Measurements from ENCODE around the gene NAALADL2.
"Not testable (repeated sequence)": the region's sequence is repeated elsewhere in the genome, so short reads cannot be mapped to it uniquely, and the experiment has no call there.

Gene NAALADL2

DNA sequence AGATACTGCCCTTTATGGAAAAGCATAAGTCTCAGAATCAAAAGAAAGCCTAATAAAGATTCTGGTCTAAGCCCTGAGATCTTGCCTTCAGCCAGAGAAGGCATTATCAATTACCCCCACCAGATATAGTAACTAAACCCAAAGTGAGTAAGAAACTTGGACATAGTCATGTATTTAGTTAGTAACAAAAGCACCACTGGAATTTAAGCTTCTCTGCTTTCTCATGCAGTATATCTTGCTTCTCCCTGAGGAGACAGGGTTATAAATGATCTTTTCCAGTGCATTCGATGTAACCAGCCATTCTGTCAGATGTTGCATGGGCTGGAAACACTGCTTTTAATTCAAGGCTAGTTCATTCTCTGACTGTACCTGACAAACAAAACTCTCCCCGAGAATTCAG is 946.7 kb downstream of the NAALADL2 start:
- no peak for TF ChIP-seq EZH2phosphoT487 (conservative IDR thresholded peaks at IDR 0.05; ENCODE audit: low read length)
- TF ChIP-seq, protein P1, sequence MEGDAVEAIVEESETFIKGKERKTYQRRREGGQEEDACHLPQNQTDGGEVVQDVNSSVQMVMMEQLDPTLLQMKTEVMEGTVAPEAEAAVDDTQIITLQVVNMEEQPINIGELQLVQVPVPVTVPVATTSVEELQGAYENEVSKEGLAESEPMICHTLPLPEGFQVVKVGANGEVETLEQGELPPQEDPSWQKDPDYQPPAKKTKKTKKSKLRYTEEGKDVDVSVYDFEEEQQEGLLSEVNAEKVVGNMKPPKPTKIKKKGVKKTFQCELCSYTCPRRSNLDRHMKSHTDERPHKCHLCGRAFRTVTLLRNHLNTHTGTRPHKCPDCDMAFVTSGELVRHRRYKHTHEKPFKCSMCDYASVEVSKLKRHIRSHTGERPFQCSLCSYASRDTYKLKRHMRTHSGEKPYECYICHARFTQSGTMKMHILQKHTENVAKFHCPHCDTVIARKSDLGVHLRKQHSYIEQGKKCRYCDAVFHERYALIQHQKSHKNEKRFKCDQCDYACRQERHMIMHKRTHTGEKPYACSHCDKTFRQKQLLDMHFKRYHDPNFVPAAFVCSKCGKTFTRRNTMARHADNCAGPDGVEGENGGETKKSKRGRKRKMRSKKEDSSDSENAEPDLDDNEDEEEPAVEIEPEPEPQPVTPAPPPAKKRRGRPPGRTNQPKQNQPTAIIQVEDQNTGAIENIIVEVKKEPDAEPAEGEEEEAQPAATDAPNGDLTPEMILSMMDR (IDR thresholded peaks at IDR 0.05; ENCODE audit: insufficient read depth, low read length, poor library complexity, severe bottlenecking) = no peak
- H3K4me2 ChIP-seq (ENCODE audit: low read depth, low read length, poor library complexity, severe bottlenecking) = no peak overlapping the region
- no peak overlapping the region for H2AFZ ChIP-seq (ENCODE audit: low read depth, low read length, severe bottlenecking)

DNA sequence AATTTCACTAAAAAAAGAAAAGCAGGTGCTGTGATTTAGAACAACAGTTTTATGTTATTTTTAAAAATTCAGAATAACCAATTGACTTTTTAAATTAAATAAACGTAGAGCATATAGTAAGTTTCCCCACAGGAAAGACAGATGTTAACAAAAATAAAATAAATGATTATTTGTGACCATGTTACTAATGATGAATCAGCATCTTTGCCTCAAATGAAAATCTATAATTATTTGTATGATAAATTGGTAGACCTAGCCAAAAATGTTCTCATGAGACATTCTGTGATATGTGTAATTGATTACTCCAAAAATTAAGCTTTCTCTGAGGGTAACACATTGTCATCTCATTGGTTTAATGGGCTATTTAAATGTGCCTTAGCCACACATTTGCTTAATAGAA is 948.0 kb downstream of the NAALADL2 start:
- H3K4me2 ChIP-seq (ENCODE audit: low read depth, low read length, poor library complexity, severe bottlenecking) = no peak overlapping the region
- H4K20me1 ChIP-seq (ENCODE audit: low read depth, low read length) = no peaks in the 10 kb centered on the region
- no peak overlapping the region for H3K4me3 ChIP-seq (ENCODE audit: insufficient read depth, low read length, poor library complexity, severe bottlenecking)
- H3K27ac ChIP-seq (ENCODE audit: low read depth, low read length) = no peak overlapping the region
- H3F3A ChIP-seq (ENCODE audit: insufficient read depth) = no peaks in the 10 kb centered on the region
- H3K79me2 ChIP-seq (ENCODE audit: insufficient read depth, low read length) = no peaks in the 10 kb centered on the region
- H3K27me3 ChIP-seq (ENCODE audit: low read length) = no peaks in the 10 kb centered on the region
- H3K36me3 ChIP-seq (ENCODE audit: low read length) = no peaks in the 10 kb centered on the region
- H2AFZ ChIP-seq (ENCODE audit: low read depth, low read length, severe bottlenecking) = no peak overlapping the region
- TF ChIP-seq, protein P1 (IDR thresholded peaks at IDR 0.05; ENCODE audit: insufficient read depth, low read length, poor library complexity, severe bottlenecking) = no peak
- TF ChIP-seq EZH2phosphoT487 (conservative IDR thresholded peaks at IDR 0.05; ENCODE audit: low read length) = no peak
- H3K9me2 ChIP-seq (replicated peaks; ENCODE audit: insufficient read depth, low read length) = no peaks in the 10 kb centered on the region
- H3K9me3 ChIP-seq (ENCODE audit: insufficient read depth, low read length) = no peaks in the 10 kb centered on the region
- H3K9ac ChIP-seq (ENCODE audit: low read length) = no peak overlapping the region

More for the DNA sequence above, 946.7 kb downstream of the NAALADL2 start:
- Histone ChIP-seq H3K27ac (ENCODE audit: low read depth, low read length) (no peak overlapping the region), H3F3A (ENCODE audit: insufficient read depth) (no peaks in the 10 kb centered on the region), H3K36me3 (ENCODE audit: low read length) (no peaks in the 10 kb centered on the region), H3K9ac (ENCODE audit: low read length) (no peak overlapping the region), H3K4me3 (ENCODE audit: insufficient read depth, low read length, poor library complexity, severe bottlenecking) (no peak overlapping the region), H3K9me3 (ENCODE audit: insufficient read depth, low read length) (no peaks in the 10 kb centered on the region), H3K79me2 (ENCODE audit: insufficient read depth, low read length) (no peaks in the 10 kb centered on the region), H4K20me1 (ENCODE audit: low read depth, low read length) (no peaks in the 10 kb centered on the region), H3K27me3 (ENCODE audit: low read length) (no peaks in the 10 kb centered on the region), H3K9me2 (replicated peaks; ENCODE audit: insufficient read depth, low read length) (no peaks in the 10 kb centered on the region)

DNA sequence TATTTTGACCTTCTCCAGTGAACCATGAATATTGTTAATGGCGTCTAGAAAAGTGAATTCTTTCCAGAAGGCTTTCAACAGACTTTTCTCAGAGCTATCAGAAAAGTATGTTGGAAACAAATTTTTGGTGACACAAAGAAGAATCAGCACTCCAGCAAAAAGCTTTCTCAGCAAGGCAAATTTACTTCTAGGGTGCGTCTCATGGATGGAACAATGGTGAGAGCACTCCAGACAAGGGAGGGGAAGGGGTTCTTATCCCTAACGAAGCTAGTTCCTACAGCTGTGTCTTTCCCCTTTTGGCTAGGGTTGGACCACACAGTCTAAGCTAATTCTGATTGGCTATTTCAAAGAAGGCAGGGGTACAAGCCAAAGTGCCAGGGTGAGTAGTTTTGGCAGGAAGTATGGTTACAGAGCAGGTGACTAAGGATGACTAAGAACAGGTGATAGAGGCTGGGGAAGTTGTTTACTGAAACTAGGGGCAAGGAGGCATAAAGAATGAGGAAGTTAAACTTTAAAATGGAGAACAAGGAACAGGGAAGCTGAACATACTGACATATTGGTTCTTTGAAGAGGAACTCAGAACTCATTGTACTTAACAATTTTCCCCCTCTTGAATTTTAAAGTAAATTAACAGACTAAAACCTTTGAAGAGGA is 959.8 kb downstream of the NAALADL2 start:
- Histone ChIP-seq H3F3A (ENCODE audit: insufficient read depth) (no peaks in the 10 kb centered on the region), H3K9me2 (replicated peaks; ENCODE audit: insufficient read depth, low read length) (no peaks in the 10 kb centered on the region), H4K20me1 (ENCODE audit: low read depth, low read length) (no peaks in the 10 kb centered on the region), H2AFZ (ENCODE audit: low read depth, low read length, severe bottlenecking) (no peak overlapping the region), H3K9ac (ENCODE audit: low read length) (no peak overlapping the region), H3K4me2 (ENCODE audit: low read depth, low read length, poor library complexity, severe bottlenecking) (no peak overlapping the region), H3K27me3 (ENCODE audit: low read length) (no peaks in the 10 kb centered on the region), H3K79me2 (ENCODE audit: insufficient read depth, low read length) (no peaks in the 10 kb centered on the region), H3K36me3 (ENCODE audit: low read length) (no peaks in the 10 kb centered on the region), H3K27ac (ENCODE audit: low read depth, low read length) (no peak overlapping the region), H3K4me3 (ENCODE audit: insufficient read depth, low read length, poor library complexity, severe bottlenecking) (no peak overlapping the region), H3K9me3 (ENCODE audit: insufficient read depth, low read length) (no peaks in the 10 kb centered on the region)
- TF ChIP-seq, protein P1 (IDR thresholded peaks at IDR 0.05; ENCODE audit: insufficient read depth, low read length, poor library complexity, severe bottlenecking) = no peak
- no peak for TF ChIP-seq EZH2phosphoT487 (conservative IDR thresholded peaks at IDR 0.05; ENCODE audit: low read length)

DNA sequence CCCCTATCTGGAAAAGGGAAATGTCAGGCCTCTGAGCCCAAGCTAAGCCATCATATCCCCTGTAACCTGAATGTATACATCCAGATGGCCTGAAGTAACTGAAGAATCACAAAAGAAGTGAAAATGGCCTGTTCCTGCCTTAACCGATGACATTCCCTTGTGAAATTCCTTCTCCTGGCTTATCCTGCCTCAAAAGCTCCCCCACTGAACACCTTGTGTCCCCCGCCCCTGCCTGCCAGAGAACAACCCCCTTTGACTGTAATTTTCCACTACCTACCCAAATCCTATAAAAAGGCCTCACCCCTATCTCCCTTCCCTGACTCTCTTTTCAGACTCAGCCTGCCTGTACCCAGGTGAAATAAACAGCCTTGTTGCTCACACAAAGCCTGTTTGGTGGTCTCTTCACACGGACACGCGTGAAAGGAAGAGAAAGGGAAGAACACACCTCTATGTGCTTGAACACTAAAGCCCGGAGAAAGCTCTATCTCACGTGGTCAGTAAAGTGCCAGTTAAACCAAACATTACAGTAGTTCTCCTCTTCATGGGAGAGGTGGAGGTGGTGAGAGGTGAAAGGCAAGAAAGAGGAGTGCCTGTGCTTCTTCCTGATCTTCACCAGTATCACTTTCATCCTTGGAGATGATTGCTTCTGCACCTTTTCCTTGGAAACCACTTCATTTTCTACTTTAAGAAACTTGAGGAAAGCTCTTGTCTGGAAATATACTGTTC is 963.8 kb downstream of the NAALADL2 start:
- H3K9me3 ChIP-seq (ENCODE audit: insufficient read depth, low read length); H3K79me2 ChIP-seq (ENCODE audit: insufficient read depth, low read length); H3K9ac ChIP-seq (ENCODE audit: low read length); H3K4me2 ChIP-seq (ENCODE audit: low read depth, low read length, poor library complexity, severe bottlenecking); H3K27ac ChIP-seq (ENCODE audit: low read depth, low read length); H3K4me3 ChIP-seq (ENCODE audit: insufficient read depth, low read length, poor library complexity, severe bottlenecking); H3K27me3 ChIP-seq (ENCODE audit: low read length); H4K20me1 ChIP-seq (ENCODE audit: low read depth, low read length); H2AFZ ChIP-seq (ENCODE audit: low read depth, low read length, severe bottlenecking); H3F3A ChIP-seq (ENCODE audit: insufficient read depth); H3K36me3 ChIP-seq (ENCODE audit: low read length); H3K9me2 ChIP-seq (replicated peaks; ENCODE audit: insufficient read depth, low read length): not testable (repeated sequence)

DNA sequence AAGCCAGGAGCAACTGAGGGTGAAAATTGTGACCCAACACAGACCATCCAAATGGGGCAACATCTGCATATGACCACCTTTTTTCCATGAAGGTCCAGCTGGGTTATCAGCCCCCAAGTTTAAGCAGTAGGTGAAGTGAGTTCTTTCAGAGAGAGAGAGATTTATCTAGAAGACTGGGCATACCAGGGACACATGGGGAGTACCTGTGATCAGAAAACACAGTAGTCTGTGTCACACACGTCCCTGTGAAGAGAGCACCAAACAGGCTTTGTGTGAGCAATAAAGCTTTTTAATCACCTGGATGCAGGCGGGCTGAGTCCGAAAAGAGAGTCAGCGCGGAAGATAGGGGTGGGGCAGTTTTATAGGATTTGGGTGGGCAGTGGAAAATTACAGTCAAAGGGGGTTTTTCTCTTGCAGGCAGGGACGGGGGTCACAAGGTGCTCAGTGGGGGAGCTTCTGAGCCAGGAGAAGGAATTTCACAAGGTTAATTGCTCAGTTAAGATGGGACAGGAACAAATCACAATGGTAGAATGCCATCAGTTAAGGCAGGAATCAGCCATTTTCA is 966.0 kb downstream of the NAALADL2 start:
- not testable (repeated sequence) for H3K4me2 ChIP-seq (ENCODE audit: low read depth, low read length, poor library complexity, severe bottlenecking); H4K20me1 ChIP-seq (ENCODE audit: low read depth, low read length); H2AFZ ChIP-seq (ENCODE audit: low read depth, low read length, severe bottlenecking); H3K79me2 ChIP-seq (ENCODE audit: insufficient read depth, low read length); H3K27ac ChIP-seq (ENCODE audit: low read depth, low read length); H3K9me2 ChIP-seq (replicated peaks; ENCODE audit: insufficient read depth, low read length); H3K9ac ChIP-seq (ENCODE audit: low read length); H3K27me3 ChIP-seq (ENCODE audit: low read length); H3K9me3 ChIP-seq (ENCODE audit: insufficient read depth, low read length); H3K36me3 ChIP-seq (ENCODE audit: low read length); H3F3A ChIP-seq (ENCODE audit: insufficient read depth); H3K4me3 ChIP-seq (ENCODE audit: insufficient read depth, low read length, poor library complexity, severe bottlenecking)
